Erythroblast (primary cell): ENCODE measurements around the gene SUGCT.

ENCODE experiments used
- GATA1 ChIP-seq: IDR thresholded peaks from 2 replicates; pipeline ENCODE4 v1.6.1; 2011; ENCODE audit warnings: low read depth, mild to moderate bottlenecking, control low read depth, low read length, moderate library complexity
- POLR2A ChIP-seq: IDR thresholded peaks from 2 replicates; pipeline ENCODE4 v1.6.1; 2011; ENCODE audit warnings: mild to moderate bottlenecking, low read length

- no peak for TF ChIP-seq POLR2A
- no peak for TF ChIP-seq GATA1
These were observed 85.7 kb downstream of the SUGCT start for GRCh38 chr7:40220421-40220911.
